ENCODE data around the gene SYTL3.

DNA sequence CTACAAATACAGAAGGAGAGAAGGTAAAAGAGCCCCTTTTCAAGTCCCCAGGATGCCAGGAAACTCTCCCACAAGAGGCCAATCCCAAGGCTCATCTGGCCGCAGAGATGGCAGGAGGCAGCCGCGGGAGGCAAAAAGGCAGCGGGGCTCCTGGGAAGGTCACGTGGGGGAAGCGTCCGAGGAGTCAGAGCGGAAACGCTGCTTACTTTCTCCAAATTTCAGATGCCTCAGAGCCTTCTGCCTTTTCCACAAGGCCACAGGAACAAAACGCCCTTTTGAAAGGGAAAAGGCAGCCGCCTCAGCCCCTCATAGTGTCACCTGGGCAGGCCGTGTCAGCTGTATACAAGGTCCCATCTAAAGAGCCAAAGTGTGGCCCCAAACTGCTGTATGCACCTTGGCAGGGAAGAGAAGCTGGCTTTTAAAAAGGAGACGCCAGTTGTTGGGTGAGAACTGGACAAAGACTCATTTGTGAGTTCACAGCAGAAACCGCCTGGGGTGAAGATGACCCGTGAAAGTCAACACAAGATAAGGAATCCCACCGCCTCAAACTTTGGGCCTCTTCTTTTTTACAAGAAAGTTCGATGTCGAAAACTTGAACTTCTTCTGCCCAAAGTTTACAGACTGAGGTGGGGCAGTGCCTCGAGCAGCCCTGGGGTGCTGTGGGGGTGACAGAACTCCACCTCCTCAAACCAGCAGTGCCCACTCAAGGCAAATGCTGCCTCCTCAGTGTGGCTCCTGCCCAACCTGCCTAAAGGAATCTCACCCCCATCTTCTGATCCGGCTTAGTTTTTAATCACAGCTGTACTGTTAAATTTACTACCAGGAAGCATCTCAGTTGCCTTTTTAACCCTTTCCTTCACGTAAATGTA is 124.0 kb downstream of the SYTL3 start:
- TF ChIP-seq, protein P1, sequence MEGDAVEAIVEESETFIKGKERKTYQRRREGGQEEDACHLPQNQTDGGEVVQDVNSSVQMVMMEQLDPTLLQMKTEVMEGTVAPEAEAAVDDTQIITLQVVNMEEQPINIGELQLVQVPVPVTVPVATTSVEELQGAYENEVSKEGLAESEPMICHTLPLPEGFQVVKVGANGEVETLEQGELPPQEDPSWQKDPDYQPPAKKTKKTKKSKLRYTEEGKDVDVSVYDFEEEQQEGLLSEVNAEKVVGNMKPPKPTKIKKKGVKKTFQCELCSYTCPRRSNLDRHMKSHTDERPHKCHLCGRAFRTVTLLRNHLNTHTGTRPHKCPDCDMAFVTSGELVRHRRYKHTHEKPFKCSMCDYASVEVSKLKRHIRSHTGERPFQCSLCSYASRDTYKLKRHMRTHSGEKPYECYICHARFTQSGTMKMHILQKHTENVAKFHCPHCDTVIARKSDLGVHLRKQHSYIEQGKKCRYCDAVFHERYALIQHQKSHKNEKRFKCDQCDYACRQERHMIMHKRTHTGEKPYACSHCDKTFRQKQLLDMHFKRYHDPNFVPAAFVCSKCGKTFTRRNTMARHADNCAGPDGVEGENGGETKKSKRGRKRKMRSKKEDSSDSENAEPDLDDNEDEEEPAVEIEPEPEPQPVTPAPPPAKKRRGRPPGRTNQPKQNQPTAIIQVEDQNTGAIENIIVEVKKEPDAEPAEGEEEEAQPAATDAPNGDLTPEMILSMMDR (IDR thresholded peaks at IDR 0.05 in 4 of 5, conservative IDR thresholded peaks at IDR 0.05 in 1 of 5): no peak
- TF ChIP-seq POLR2A (IDR thresholded peaks at IDR 0.05): no peak

All from gastrocnemius medialis (tissue), 4 donors.